Heart left ventricle (tissue), 16 donors: ENCODE measurements around the gene VAT1. TPM values are rescaled to one million over a fixed set of nuclear protein-coding genes. Genes with fewer than 3 reads are reported as not detected.
A peak's percentile ranks its signal among the peaks of the same experiment; 100 is the strongest.

Experiments used
- ATAC-seq, 4 donors: fragments of 200-7000 bp; cut with Tn5 transposase; one replicate each; pipeline ENCODE4 v1.9.1; 2020 to 2022; ENCODE audit warnings: moderate library complexity in 4 of 4, mild to moderate bottlenecking in 3 of 4, moderate number of reproducible peaks in 1 of 4
- DNase-seq, 5 donors: peaks; one replicate each; pipeline ENCODE4 v3.0.0-alpha.2; 2020
- H3K27ac ChIP-seq, 12 donors: fragments of 200-600 bp; sonication (generic) in 4 of 12; one replicate each; pipeline versions ENCODE4 v1.5.0 to v1.8.0; 2016 to 2022; ENCODE audit warnings: mild to moderate bottlenecking in 2 of 12
- H3K27me3 ChIP-seq, 9 donors: fragments of 200-600 bp; sonication (generic) in 2 of 9; one replicate each; pipeline versions ENCODE4 v1.5.1 to v1.8.0; 2016 to 2022; ENCODE audit warnings: mild to moderate bottlenecking in 3 of 9
- H3K36me3 ChIP-seq, 9 donors: fragments of 200-600 bp; sonication (generic) in 2 of 9; one replicate each; pipeline versions ENCODE4 v1.5.0 to v1.8.0; 2018 to 2022; ENCODE audit warnings: mild to moderate bottlenecking in 2 of 9
- H3K4me1 ChIP-seq, 12 donors: fragments of 200-600 bp; sonication (generic) in 4 of 12; one replicate each; pipeline versions ENCODE4 v1.5.0 to v1.8.0; 2016 to 2022; ENCODE audit warnings: mild to moderate bottlenecking in 3 of 12
- H3K4me3 ChIP-seq, 12 donors: fragments of 200-600 bp; sonication (generic) in 4 of 12; one replicate each; pipeline versions ENCODE4 v1.5.0 to v1.8.0; 2017 to 2022; ENCODE audit warnings: mild to moderate bottlenecking in 9 of 12, moderate library complexity in 4 of 12
- H3K9me3 ChIP-seq, 12 donors: fragments of 200-600 bp; sonication (generic) in 4 of 12; one replicate each; pipeline versions ENCODE4 v1.5.0 to v1.8.0; 2016 to 2022; ENCODE audit warnings: mild to moderate bottlenecking in 1 of 12
- POLR2A ChIP-seq, 2 donors: fragments of 450-650 bp; IDR thresholded peaks; one replicate each; pipeline ENCODE4 v1.6.1; 2017; ENCODE audit warnings: antibody characterized with exemption in 2 of 2, mild to moderate bottlenecking in 2 of 2, moderate library complexity in 2 of 2
- WGBS, 4 donors: extraction: QIAGEN DNeasy Blood & Tissue Kit in 2 of 4; methylation state at CpG; one replicate each; pipeline versions ENCODE4 v1.1.5 to v1.1.7; 2013 to 2018; 5-methylcytosine and 5-hydroxymethylcytosine counted together
- intact Hi-C, 10 donors: fragments of 100-400 bp; cut with DNase I; formaldehyde crosslinking; loops; one replicate each; pipeline versions ENCODE4 v1.11.1 to v1.14.2; 2022
- polyA plus RNA-seq, 2 donors: library from polyadenylated mRNA; stranded (reverse); fragments of 200-250 nt; gene quantifications; one replicate each; pipeline ENCODE4 v1.2.3, GENCODE V29; 2013
- total RNA-seq, 9 donors: library from RNA; depleted of rRNA in 2 of 9; stranded (reverse); fragments of >200 nt in 2 of 9; fragmentation: NEBNext Ultra II Directional in 3 of 9; extraction: Animal tissue kit (Norgen Biotek cat#: 25700) in 3 of 9; gene quantifications; one replicate each; pipeline versions ENCODE4 v1.1.0 to v1.2.4, GENCODE V29; 2016 to 2023
- TF ChIP-seq, protein P1 (sequence below), 12 donors: fragments of 200-600 bp; sonication (generic) in 4 of 12; IDR thresholded peaks; one replicate each; pipeline versions ENCODE4 v1.5.0 to v1.8.0; 2018 to 2022; ENCODE audit warnings: antibody characterized with exemption in 12 of 12, mild to moderate bottlenecking in 5 of 12
- donor health status: ischemic (EF 13 %, LVEDD 7.1; RV severe dilation, severe dysfunction).
- donor health status: healthy with polysubstance abuse.
- donor health status: DM: no; HTN: yes; CAD: no.
- donor health status: DM: no; HTN: no; CAD: no.
- donor health status: ischemic (EF 25% LVEDD 6.9; RV normal size, moderate dysfunction).
- donor health status: ischemic (EF 25% LVEDD 5.7; RV mildly dilated, moderate dysfunction).
- donor health status: healthy.
- donor health status: DM: yes; HTN: yes; CAD: no.
- donor health status: ischemic (EF 35%, LVEDD 5.7; RV mildly dilated, moderate dysfunction).
- donor health status: nonischemic (EF 11% LVEDD 7.7; RV severe dilation, severe dysfunction).
- donor health status: DM: yes; HTN: yes; CAD: no.
- donor health status: PGD.
- donor health status: ischemic (EF 29% LVEDD 5.4; RV normal size, mild dysfunction).
- donor health status: nonischemic (EF 23%, LVEDD 6.1; RV moderate dilation, normal function).

VAT1 gene
- total and polyA plus RNA-seq, 11 donors, result 64.5 to 138 (median 92.0) TPM

- no peak for TF ChIP-seq POLR2A (IDR thresholded peaks at IDR 0.05)
- TF ChIP-seq, protein P1, sequence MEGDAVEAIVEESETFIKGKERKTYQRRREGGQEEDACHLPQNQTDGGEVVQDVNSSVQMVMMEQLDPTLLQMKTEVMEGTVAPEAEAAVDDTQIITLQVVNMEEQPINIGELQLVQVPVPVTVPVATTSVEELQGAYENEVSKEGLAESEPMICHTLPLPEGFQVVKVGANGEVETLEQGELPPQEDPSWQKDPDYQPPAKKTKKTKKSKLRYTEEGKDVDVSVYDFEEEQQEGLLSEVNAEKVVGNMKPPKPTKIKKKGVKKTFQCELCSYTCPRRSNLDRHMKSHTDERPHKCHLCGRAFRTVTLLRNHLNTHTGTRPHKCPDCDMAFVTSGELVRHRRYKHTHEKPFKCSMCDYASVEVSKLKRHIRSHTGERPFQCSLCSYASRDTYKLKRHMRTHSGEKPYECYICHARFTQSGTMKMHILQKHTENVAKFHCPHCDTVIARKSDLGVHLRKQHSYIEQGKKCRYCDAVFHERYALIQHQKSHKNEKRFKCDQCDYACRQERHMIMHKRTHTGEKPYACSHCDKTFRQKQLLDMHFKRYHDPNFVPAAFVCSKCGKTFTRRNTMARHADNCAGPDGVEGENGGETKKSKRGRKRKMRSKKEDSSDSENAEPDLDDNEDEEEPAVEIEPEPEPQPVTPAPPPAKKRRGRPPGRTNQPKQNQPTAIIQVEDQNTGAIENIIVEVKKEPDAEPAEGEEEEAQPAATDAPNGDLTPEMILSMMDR (IDR thresholded peaks at IDR 0.05), result no peak
- peaks cover 8 to 81% (median 72%) of the 10 kb centered on the region in 12 donors for H3K4me1 ChIP-seq
- intact Hi-C loops, result loop anchor here in 1 of 10 donors (10.0 kb wide), 1 partner anchor 142 kb away; no protein-coding TSS in a partner anchor
- 75 to 83% (median 79%) methylated on average over 8 of the region's 8 CpGs for WGBS, 4 donors
- no peaks in the 10 kb centered on the region for H3K27me3 ChIP-seq
- H3K9me3 ChIP-seq, result no peaks in the 10 kb centered on the region
- H3K4me3 ChIP-seq, result no peak overlapping the region
- DNase-seq (no peak), ATAC-seq (no peak)
- H3K27ac ChIP-seq, result peak overlapping the region in 6 of 12 donors; percentile 21 to 82 (median 52)
- peaks cover 0 to 70% (median 43%) of the 10 kb centered on the region in 9 donors for H3K36me3 ChIP-seq
These were observed 8.9 kb downstream of the VAT1 start for GRCh38 chr17:43013296-43013695.

DNA sequence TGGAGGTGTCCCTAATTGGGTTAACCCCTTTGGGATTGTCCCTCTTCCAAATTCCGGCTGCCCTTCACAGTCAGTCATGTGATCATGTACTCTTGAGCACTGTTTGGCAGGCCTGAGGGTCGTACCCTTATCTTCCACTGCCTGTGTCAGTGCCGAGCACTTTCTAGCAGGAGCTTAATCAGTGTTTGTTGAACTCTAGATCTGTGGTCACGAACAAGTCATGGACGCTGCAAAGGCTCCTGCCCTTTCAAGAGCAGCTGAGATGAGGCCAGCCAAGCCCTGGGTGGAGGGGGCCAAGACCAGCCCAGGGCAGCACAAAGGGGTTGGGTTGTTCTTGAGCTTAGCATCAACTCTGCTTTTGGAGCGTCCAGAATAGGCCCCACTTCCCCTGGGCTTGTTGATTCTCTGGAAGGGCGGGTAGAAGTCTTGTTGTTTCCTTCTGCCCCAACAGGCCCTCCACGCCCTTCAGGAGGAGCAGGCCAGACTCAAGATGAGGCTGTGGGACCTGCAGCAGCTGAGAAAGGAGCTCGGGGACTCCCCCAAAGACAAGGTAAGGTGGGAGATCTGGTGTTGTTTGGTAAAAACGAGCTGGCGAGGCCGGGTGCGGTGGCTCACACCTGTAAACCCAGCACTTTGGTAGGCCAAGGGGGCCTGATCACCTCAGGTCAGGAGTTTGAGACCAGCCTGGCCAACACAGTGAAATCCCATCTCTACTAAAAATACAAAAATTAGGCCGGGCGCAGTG is 10.3 kb downstream of the VAT1 start:
- DNase-seq, result no peak
- H3K4me3 ChIP-seq, result no peak overlapping the region

GRCh38 chr17:43010667-43011308 is 11.4 kb downstream of the VAT1 start:
- Histone ChIP-seq H3K4me1 (peaks cover 8 to 84% (median 64%) of the 10 kb centered on the region in 12 donors), H3K27me3 (no peaks in the 10 kb centered on the region), H3K4me3 (no peak overlapping the region), H3K9me3 (no peaks in the 10 kb centered on the region), H3K36me3 (peaks cover 0 to 52% (median 22%) of the 10 kb centered on the region in 9 donors), H3K27ac (peak overlapping the region in 8 of 12 donors; percentile 7 to 74 (median 16))
- ATAC-seq, result peak in 2 of 4 donors; percentile 3 to 10
- no peak for DNase-seq
- peak in 1 of 2 donors; percentile 19 for TF ChIP-seq POLR2A (IDR thresholded peaks at IDR 0.05)
- TF ChIP-seq, protein P1 (IDR thresholded peaks at IDR 0.05), result no peak
- 84 to 92% (median 87%) methylated on average over 5 of the region's 5 CpGs for WGBS, 4 donors
- intact Hi-C loops, result loop anchor here in 1 of 10 donors (10.0 kb wide), 1 partner anchor 144 kb away; no protein-coding TSS in a partner anchor

More for the DNA sequence above, 10.3 kb downstream of the VAT1 start:
- TF ChIP-seq, protein P1 (IDR thresholded peaks at IDR 0.05), result no peak
- no peak for TF ChIP-seq POLR2A (IDR thresholded peaks at IDR 0.05)
- no peaks in the 10 kb centered on the region for H3K9me3 ChIP-seq
- WGBS, 4 donors, result 67 to 73% (median 70%) methylated on average over 11 to 15 of the region's 15 CpGs
- H3K36me3 ChIP-seq, result peaks cover 0 to 61% (median 32%) of the 10 kb centered on the region in 9 donors
- peak in 2 of 4 donors; percentile 10 to 46 for ATAC-seq
- H3K27ac ChIP-seq, result peak overlapping the region in 9 of 12 donors; percentile 1 to 82 (median 36)
- H3K27me3 ChIP-seq, result no peaks in the 10 kb centered on the region
- H3K4me1 ChIP-seq, result peaks cover 8 to 89% (median 72%) of the 10 kb centered on the region in 12 donors
- intact Hi-C loops, result loop anchor here in 1 of 10 donors (10.0 kb wide), 1 partner anchor 143 kb away; no protein-coding TSS in a partner anchor
